Progenitor cell of endocrine pancreas (in vitro differentiated cells): ENCODE results near the gene PARL. TPM values are rescaled to one million over a fixed set of nuclear protein-coding genes. Genes with fewer than 3 reads are reported as not detected.

ENCODE experiments used
- DNase-seq: peaks from one replicate; pipeline ENCODE4 v3.0.0; 2021; ENCODE audit warnings: low spot score; ENCODE audit not compliant: unreplicated experiment
- H3K27ac Mint-ChIP-seq: 2 replicates; pipeline ENCODE4 v1.8.0; 2021; ENCODE audit warnings: mild to moderate bottlenecking, moderate library complexity, mixed read lengths
- H3K27me3 Mint-ChIP-seq: 2 replicates; pipeline ENCODE4 v1.8.0; 2021; ENCODE audit warnings: mixed read lengths
- H3K36me3 Mint-ChIP-seq: 2 replicates; pipeline ENCODE4 v1.8.0; 2022; ENCODE audit warnings: mixed read lengths; ENCODE audit not compliant: insufficient read depth
- H3K4me1 Mint-ChIP-seq: 2 replicates; pipeline ENCODE4 v1.8.0; 2021; ENCODE audit warnings: low read depth, mixed read lengths
- H3K4me3 Mint-ChIP-seq: 2 replicates; pipeline ENCODE4 v1.8.0; 2021; ENCODE audit warnings: low read depth, mild to moderate bottlenecking, moderate library complexity, mixed read lengths
- H3K9me3 Mint-ChIP-seq: 2 replicates; pipeline ENCODE4 v1.8.0; 2021; ENCODE audit warnings: low read depth, mixed read lengths
- total RNA-seq: library from RNA; stranded (reverse); gene quantifications from 2 replicates; pipeline ENCODE4 v1.2.1, GENCODE V29; 2021
- TF ChIP-seq, protein P1 (sequence below): fragments of 200-600 bp; sonication (generic); IDR thresholded peaks from one replicate; pipeline ENCODE4 v1.5.0; 2021; ENCODE audit warnings: antibody characterized with exemption, mild to moderate bottlenecking; ENCODE audit not compliant: unreplicated experiment

Gene PARL
- total RNA-seq, 1 donor from 2014 or later: 54.8 TPM

DNA sequence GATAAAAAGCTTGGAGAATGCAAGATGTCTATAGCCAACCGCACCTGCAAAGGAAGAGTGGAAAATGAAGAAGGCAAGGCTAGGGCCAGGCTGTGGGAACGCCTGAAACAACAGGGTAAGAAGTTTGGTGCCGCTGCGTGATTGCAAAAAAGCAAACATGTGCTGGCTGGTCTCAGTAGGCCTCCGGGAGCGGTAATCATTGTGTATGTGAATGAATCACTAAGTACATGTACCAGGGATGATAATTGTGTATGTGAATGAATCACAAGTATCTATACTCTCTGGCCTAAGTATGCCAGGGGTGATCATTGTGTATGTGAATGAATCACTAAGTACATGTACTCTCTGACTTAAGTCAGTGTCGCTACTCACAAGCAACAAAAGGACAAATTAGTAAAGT lies 40.3 kb upstream of the PARL start:
- H3K36me3 Mint-ChIP-seq: peaks cover 28% of the 10 kb centered on the region
- H3K27ac Mint-ChIP-seq: no peak overlapping the region
- DNase-seq: no peak
- TF ChIP-seq, protein P1, sequence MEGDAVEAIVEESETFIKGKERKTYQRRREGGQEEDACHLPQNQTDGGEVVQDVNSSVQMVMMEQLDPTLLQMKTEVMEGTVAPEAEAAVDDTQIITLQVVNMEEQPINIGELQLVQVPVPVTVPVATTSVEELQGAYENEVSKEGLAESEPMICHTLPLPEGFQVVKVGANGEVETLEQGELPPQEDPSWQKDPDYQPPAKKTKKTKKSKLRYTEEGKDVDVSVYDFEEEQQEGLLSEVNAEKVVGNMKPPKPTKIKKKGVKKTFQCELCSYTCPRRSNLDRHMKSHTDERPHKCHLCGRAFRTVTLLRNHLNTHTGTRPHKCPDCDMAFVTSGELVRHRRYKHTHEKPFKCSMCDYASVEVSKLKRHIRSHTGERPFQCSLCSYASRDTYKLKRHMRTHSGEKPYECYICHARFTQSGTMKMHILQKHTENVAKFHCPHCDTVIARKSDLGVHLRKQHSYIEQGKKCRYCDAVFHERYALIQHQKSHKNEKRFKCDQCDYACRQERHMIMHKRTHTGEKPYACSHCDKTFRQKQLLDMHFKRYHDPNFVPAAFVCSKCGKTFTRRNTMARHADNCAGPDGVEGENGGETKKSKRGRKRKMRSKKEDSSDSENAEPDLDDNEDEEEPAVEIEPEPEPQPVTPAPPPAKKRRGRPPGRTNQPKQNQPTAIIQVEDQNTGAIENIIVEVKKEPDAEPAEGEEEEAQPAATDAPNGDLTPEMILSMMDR: no peak
- no peaks in the 10 kb centered on the region for H3K27me3 Mint-ChIP-seq
- H3K4me1 Mint-ChIP-seq: no peaks in the 10 kb centered on the region
- H3K9me3 Mint-ChIP-seq: no peaks in the 10 kb centered on the region
- H3K4me3 Mint-ChIP-seq: no peak overlapping the region

DNA sequence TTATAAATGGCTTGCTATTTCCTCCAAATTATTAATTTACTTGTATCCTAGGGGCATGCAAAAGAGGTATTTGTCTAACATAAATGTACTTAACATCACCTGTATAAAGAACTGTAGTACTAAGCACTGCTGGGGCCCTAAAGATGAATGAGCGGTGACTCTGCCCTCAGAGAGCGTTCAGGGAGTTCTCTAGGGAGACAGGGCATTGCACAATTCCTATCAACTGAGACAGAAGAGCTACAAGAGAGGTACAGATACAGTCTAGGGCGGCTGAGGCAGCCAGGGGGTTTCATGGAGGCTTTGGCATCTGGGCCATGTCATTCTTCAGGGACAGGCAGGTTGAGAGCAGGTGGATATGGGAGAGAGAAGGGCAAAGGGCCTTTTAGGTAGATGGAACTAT lies 39.9 kb upstream of the PARL start:
- TF ChIP-seq, protein P1: no peak
- no peak for DNase-seq
- Mint-ChIP-seq H3K9me3 (no peaks in the 10 kb centered on the region), H3K36me3 (peaks cover 29% of the 10 kb centered on the region), H3K4me3 (no peak overlapping the region), H3K27me3 (no peaks in the 10 kb centered on the region), H3K27ac (no peak overlapping the region), H3K4me1 (no peaks in the 10 kb centered on the region)

DNA sequence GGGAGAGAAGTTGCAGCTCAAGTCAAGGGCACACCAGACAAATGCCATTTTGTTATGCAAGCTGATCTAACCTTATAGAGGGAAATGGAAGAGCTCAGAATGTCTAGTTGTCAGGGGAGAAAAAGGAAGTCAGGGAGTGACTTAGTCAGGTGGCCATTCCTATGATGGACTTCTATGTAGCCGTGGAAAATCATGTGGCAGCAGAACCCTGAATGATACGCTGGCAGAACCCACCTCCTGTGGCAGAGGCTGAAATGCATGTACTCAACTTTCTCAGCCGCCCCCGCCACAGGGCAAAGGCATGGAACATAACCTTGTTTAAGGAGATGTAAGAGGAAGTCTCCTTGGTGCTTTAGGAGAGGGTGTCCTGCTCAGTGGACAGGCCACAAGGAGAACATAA lies 37.7 kb upstream of the PARL start:
- no peak for DNase-seq
- no peaks in the 10 kb centered on the region for H3K27me3 Mint-ChIP-seq
- H3K4me1 Mint-ChIP-seq: no peaks in the 10 kb centered on the region
- no peak overlapping the region for H3K27ac Mint-ChIP-seq
- H3K9me3 Mint-ChIP-seq: no peaks in the 10 kb centered on the region
- TF ChIP-seq, protein P1: no peak
- peaks cover 30% of the 10 kb centered on the region for H3K36me3 Mint-ChIP-seq
- H3K4me3 Mint-ChIP-seq: no peak overlapping the region

DNA sequence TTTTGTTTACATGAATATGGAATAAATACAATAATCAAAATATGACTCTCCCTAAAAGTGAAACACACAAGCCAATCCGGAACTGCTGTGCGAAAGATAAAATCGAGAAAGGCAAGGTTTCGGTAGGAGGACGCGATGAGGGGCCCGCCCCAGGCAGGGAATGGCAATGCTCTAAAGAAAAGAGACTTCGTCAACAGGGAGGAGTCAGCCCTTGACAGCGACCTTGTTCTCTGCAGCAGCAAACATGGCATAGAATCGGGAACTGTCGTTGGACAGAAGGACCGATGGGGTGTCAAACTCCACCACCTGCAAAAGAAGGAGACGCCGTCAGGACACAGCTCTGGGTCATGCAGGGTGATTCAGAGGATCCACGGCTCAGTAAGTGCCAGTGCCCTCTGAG lies 36.4 kb upstream of the PARL start:
- DNase-seq: no peak
- Mint-ChIP-seq H3K9me3 (no peaks in the 10 kb centered on the region), H3K27me3 (no peaks in the 10 kb centered on the region), H3K27ac (no peak overlapping the region), H3K4me1 (no peaks in the 10 kb centered on the region), H3K36me3 (peaks cover 26% of the 10 kb centered on the region), H3K4me3 (no peak overlapping the region)
- TF ChIP-seq, protein P1: no peak

DNA sequence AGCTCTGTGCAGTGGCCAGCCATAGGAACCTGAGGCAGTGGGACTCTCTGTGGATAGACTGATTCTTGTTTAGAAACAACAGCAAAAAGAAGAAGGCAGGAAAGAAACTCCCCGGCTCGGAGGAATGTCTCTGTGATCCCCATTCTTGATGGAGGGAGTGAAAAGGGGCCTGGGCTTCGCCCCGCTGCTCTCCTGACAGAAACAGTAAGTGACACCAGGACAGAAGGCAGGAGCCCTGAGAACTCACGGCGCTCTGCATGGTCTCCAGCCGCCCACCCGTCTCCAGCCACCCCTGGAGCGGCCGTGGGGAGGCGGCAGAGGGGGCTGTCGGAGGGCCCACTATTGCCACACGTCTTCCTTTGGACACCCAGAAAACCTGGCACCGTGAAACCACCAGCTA lies 35.7 kb upstream of the PARL start:
- Mint-ChIP-seq H3K27me3 (no peaks in the 10 kb centered on the region), H3K9me3 (no peaks in the 10 kb centered on the region), H3K4me3 (no peak overlapping the region), H3K27ac (no peak overlapping the region), H3K36me3 (peaks cover 26% of the 10 kb centered on the region), H3K4me1 (no peaks in the 10 kb centered on the region)
- TF ChIP-seq, protein P1: no peak
- no peak for DNase-seq
